HG02678 (cell line): ENCODE measurements around the gene PTCRA.

Experiments
- ATAC-seq: cut with Tn5 transposase; IDR thresholded peaks from one replicate; pipeline ENCODE4 v1.9.1; 2021; ENCODE audit warnings: mild to moderate bottlenecking, moderate library complexity; ENCODE audit not compliant: unreplicated experiment

Gene PTCRA

DNA sequence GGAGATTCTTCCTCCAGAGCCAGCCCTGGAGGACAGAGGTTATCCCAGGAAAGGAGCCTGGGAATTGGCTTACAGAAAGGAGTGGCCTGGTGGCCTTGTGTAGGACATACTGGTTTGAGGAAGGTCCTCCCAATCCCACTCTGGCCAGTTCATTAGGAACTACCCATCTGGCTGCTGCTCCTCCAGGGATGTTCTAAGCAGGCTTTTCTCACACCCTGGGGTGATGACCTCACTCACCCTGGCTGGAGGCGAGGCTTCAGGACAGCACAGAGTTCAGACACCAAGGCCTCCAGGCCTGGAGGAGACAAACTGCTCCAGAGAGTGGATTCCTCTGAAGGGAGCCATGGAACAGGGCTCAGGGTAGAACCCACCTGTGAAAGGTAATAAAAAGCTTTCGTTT lies 53.6 kb downstream of the PTCRA start:
- ATAC-seq, result no peak

- ATAC-seq, result no peak
Measured at GRCh38 chr6:42969934-42970333, 54.1 kb downstream of the PTCRA start.

GRCh38 chr6:42970871-42971612 lies 55.2 kb downstream of the PTCRA start:
- ATAC-seq, result no peak

DNA sequence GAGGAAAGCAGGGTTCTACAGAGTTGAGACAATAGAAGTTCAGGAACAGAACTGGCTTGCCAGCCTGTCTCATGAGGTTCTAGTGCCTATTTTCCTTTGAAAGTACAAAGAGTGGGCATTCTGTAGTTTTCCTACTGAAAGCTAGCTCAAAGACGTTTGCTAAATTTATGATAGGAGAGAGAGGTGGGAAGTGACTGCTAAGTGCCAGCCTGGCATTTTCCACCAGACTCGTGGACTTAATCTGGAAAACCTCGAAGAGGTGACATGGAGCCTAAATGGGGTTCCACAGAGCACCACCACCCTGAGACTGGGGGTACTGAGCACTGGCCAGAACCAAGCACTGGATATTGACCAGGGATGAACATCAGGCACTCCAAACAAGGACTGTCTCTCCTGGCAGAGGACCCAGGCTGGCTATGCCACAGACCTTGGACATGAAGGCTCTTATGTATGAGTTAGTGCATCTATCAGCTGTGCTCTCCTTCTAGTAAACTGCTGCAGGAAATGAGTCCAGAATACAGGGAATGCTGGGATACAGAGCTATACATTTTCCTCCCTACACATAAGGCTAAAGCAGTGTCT lies 56.0 kb downstream of the PTCRA start:
- no peak for ATAC-seq

DNA sequence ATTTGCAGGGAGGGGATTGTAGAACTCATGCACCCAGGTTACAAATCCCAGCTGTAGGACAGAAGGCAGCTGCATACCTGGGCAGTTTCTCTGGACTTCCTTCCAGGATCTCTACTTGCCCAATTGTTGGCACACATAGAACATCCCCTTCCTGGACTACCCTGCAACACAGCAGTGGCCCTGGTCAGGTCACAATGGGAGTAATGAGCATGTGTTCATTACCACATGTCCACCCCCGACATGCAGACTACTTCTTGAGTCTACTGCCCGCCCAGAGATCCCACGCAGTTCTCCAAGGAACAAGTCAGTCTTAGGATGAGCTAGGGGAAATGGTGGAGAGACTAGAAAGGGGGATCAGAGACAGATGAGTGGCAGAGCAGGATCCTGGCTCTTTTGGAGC lies 58.1 kb downstream of the PTCRA start:
- ATAC-seq, result no peak

- ATAC-seq, result no peak
Measured at GRCh38 chr6:42974919-42975505, 59.2 kb downstream of the PTCRA start.
